ENCODE measurements around the gene B3GNT7. TPM values are rescaled to one million over a fixed set of nuclear protein-coding genes. Genes with fewer than 3 reads are reported as not detected.

B3GNT7 gene
- total RNA-seq, 2 experiments from 2014 or later = not detected

DNA sequence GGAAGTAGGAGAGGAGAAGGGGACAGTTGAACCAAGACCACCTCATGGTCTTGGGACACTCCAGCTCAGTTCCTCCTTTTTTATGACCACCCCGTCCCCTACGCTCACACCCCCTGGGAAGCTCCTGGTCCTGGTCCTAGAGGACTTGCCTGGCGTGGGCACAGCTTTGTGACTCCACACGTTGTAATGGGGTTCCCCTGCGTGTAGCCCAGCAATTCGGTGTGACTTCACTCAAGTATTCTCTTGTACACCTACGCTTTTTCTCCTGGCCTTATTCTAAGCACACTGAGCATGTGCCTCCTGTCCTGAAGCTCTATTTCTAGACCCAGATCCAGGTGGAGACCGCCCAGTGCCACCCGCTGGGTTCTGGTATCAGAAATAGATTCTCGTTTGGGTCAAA, 36.1 kb upstream of the B3GNT7 start:
- H3K27ac Mint-ChIP-seq = no peak overlapping the region
- H3K4me3 Mint-ChIP-seq = no peak overlapping the region
- peaks cover 15% of the 10 kb centered on the region for H3K4me1 Mint-ChIP-seq
- no peaks in the 10 kb centered on the region for H3K9me3 Mint-ChIP-seq
- DNase-seq = no peak
- CTCF ChIA-PET = interaction anchor here (1.3 kb wide), 1 partner anchor 24 kb away, joined by 3 read pairs; no protein-coding TSS in a partner anchor
- POLR2A ChIA-PET = no interaction called here
- no peaks in the 10 kb centered on the region for H3K27me3 Mint-ChIP-seq
- H3K36me3 Mint-ChIP-seq (ENCODE audit: low read depth) = no peaks in the 10 kb centered on the region

DNA sequence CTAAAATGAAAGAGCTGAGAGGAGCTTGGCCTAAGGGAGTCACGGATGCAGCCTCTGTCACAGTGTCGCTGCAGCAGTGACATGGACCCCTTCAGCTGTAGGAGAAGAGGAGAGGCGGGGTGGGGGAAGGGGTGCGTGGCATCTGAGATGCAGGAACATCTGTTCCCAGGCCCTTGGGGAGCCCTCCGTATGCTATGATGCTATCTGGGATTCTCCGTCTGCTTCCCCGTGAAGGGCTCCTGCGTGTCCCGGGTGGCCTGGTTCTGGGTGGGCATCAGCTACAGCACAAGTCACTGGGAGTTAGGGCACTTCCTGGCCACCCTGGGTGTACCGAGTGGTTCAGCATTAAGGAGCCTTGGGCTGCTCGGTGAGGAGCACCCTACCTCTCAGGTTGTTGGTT, 35.6 kb upstream of the B3GNT7 start:
- Mint-ChIP-seq H3K9me3 (no peaks in the 10 kb centered on the region), H3K27me3 (no peaks in the 10 kb centered on the region), H3K4me1 (peaks cover 15% of the 10 kb centered on the region), H3K36me3 (ENCODE audit: low read depth) (no peaks in the 10 kb centered on the region), H3K27ac (no peak overlapping the region), H3K4me3 (no peak overlapping the region)
- CTCF ChIA-PET = interaction anchor here (1.3 kb wide), 1 partner anchor 24 kb away, joined by 3 read pairs; no protein-coding TSS in a partner anchor
- POLR2A ChIA-PET = no interaction called here
- DNase-seq = no peak

DNA sequence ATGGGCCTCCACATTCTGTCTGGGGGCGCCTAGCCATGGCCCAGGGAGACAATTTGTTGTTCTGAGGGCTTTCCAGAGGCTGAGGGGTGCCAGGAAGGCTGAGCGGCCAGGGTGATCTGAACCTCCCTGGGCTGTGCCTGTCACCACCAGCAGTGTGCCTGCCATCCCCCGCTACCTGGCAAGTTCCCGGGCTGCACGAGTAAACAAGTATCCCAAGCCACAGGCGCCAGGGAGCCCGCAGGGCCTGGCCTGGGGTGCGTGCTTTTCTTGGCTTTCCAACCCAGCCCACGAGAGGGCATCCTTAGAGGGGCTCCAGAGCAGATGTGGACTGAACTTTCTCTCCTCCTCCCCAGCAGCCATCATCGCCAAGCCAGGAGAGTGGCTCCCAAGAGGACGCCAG, 35.1 kb upstream of the B3GNT7 start:
- Mint-ChIP-seq H3K4me3 (no peak overlapping the region), H3K9me3 (no peaks in the 10 kb centered on the region), H3K27me3 (no peaks in the 10 kb centered on the region), H3K4me1 (peaks cover 15% of the 10 kb centered on the region), H3K27ac (no peak overlapping the region), H3K36me3 (ENCODE audit: low read depth) (no peaks in the 10 kb centered on the region)
- no peak for DNase-seq
- POLR2A ChIA-PET = no interaction called here
- CTCF ChIA-PET = no interaction called here

DNA sequence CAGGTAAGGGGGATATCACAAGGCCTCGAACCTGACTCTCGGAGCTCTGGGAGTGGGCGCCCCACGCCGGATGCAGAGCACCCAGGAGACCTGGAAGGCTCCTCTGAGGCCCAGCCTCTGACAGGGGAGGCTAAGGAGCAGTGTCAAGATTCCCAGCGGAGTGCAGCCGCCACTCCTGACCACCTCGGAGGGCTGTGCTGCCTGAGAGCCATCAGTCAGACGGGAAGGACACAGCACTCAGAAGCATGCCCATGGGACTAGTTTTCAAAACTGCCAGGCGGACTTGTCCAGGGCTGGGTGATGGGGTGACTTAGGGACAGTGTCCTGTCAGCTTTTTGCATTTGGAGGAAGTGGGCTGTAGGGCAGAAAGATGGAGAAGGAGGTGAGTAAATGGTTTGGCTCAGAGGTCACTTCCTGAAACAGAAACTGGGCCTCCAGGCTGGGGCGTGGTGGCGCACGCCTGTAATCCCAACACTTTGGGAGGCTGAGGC, 34.6 kb upstream of the B3GNT7 start:
- Mint-ChIP-seq H3K36me3 (ENCODE audit: low read depth) (no peaks in the 10 kb centered on the region), H3K27me3 (no peaks in the 10 kb centered on the region), H3K9me3 (no peaks in the 10 kb centered on the region), H3K4me1 (peaks cover 15% of the 10 kb centered on the region), H3K27ac (no peak overlapping the region), H3K4me3 (no peak overlapping the region)
- no peak for DNase-seq
- POLR2A ChIA-PET = no interaction called here
- CTCF ChIA-PET = interaction anchor here (1.7 kb wide), 1 partner anchor 11 kb away, joined by 4 read pairs; no protein-coding TSS in a partner anchor

- no peaks in the 10 kb centered on the region for H3K27me3 Mint-ChIP-seq
- H3K4me1 Mint-ChIP-seq = peaks cover 15% of the 10 kb centered on the region
- no peak overlapping the region for H3K4me3 Mint-ChIP-seq
- CTCF ChIA-PET = interaction anchor here (0.6 to 2.1 kb wide), 4 partner anchors 10 to 51 kb away, joined by 4 to 7 read pairs (median 4); no protein-coding TSS in a partner anchor
- H3K36me3 Mint-ChIP-seq (ENCODE audit: low read depth) = no peaks in the 10 kb centered on the region
- POLR2A ChIA-PET = no interaction called here
- H3K9me3 Mint-ChIP-seq = no peaks in the 10 kb centered on the region
- DNase-seq = peak; percentile 20
- H3K27ac Mint-ChIP-seq = peak overlapping the region; percentile 73
Observed at GRCh38 chr2:231361701-231362554, 33.6 kb upstream of the B3GNT7 start.

DNA sequence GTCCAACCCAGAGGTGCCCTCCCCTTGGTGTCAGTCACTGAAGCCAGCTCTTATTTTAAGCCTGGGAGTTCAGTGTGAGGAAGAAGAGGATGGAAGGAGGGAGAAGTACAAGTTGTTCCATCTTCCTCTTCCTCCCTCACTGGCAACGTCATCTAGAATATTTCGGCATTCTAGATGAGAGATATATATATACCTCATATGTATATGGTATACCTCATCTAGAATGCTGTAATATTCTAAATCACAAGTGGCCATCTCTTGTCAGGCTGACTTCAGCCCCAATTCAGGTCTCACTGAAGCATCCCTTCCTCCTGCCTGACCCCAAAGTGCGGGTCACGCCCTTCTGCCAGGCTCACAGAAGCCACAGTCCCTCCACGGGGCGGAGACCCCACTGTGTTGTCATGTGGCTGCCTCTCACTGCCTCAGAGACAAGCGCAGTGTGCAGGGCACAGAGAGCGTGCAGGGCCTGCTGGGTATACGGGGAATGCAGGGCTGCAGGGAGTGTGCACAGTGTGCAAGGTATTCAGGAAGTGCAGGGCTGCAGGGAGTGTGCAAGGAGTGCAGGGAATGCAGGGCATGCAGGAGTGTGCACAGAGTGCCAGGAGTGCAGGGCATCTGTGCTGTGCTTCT, 32.8 kb upstream of the B3GNT7 start:
- H3K4me3 Mint-ChIP-seq = no peak overlapping the region
- POLR2A ChIA-PET = no interaction called here

GRCh38 chr2:231364061-231364460, 31.4 kb upstream of the B3GNT7 start:
- H3K9me3 Mint-ChIP-seq = no peaks in the 10 kb centered on the region
- H3K4me3 Mint-ChIP-seq = no peak overlapping the region
- no peaks in the 10 kb centered on the region for H3K27me3 Mint-ChIP-seq
- DNase-seq = no peak
- CTCF ChIA-PET = no interaction called here
- POLR2A ChIA-PET = no interaction called here
- H3K27ac Mint-ChIP-seq = no peak overlapping the region
- no peaks in the 10 kb centered on the region for H3K36me3 Mint-ChIP-seq (ENCODE audit: low read depth)
- H3K4me1 Mint-ChIP-seq = peaks cover 15% of the 10 kb centered on the region

More for the DNA sequence above, 32.8 kb upstream of the B3GNT7 start:
- Mint-ChIP-seq H3K27ac (peak overlapping the region; percentile 73), H3K4me1 (peaks cover 15% of the 10 kb centered on the region), H3K36me3 (ENCODE audit: low read depth) (no peaks in the 10 kb centered on the region), H3K27me3 (no peaks in the 10 kb centered on the region), H3K9me3 (no peaks in the 10 kb centered on the region)
- CTCF ChIA-PET = interaction anchor here (1.2 to 2.1 kb wide), 3 partner anchors 9 to 20 kb away, joined by 4 to 7 read pairs (median 4); no protein-coding TSS in a partner anchor
- DNase-seq = no peak

DNA sequence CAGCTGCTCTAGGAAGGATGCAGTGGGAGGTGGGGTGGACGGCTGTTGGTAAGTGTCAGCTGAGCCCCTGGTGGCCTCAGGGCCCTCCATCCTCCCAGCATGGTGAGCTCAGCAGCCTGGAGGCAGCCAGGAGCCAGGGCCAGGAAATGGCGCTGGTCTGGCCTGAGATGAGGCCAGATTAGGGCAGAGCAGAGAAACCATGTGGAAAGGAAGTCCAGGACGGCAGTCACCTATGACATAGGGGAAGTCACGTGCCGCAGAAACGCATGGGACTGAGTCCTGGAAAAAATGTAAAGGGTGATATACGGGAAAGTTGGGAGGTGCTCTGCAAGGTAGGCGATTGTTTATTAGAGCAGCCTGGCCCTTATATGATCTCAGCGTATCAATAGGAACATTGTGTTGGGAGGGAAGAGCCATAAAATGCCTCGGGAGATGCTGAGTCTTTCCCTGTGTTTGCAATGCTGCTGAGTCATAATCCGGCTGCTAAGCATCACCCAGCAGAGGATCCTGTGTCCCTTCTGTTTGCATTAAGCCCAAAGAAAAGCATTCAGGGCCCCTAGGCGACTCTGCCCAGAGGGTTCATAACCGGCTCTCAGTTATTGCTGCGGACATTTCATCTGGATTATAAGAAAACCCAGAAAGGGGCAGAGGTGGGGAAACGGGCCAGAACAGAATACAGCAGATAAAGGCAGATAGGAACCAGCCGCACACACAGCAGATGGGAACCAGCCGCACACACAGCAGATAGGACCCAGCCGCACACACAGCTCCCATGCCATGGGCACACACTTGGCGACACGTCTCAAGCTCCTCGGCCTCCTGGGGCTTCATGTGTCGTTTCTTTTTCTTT, 30.3 kb upstream of the B3GNT7 start:
- H3K27me3 Mint-ChIP-seq = no peaks in the 10 kb centered on the region
- H3K4me3 Mint-ChIP-seq = no peak overlapping the region
- H3K27ac Mint-ChIP-seq = peak overlapping the region; percentile 50
- H3K36me3 Mint-ChIP-seq (ENCODE audit: low read depth) = no peaks in the 10 kb centered on the region
- H3K4me1 Mint-ChIP-seq = peaks cover 15% of the 10 kb centered on the region
- H3K9me3 Mint-ChIP-seq = no peaks in the 10 kb centered on the region
- ChIA-PET CTCF (no interaction called here), POLR2A (no interaction called here)
- no peak for DNase-seq

GRCh38 chr2:231367178-231367577, 28.3 kb upstream of the B3GNT7 start:
- H3K36me3 Mint-ChIP-seq (ENCODE audit: low read depth) = no peaks in the 10 kb centered on the region
- H3K27me3 Mint-ChIP-seq = no peaks in the 10 kb centered on the region
- no peak for DNase-seq
- POLR2A ChIA-PET = no interaction called here
- CTCF ChIA-PET = no interaction called here
- peaks cover 8% of the 10 kb centered on the region for H3K4me1 Mint-ChIP-seq
- no peak overlapping the region for H3K4me3 Mint-ChIP-seq
- H3K9me3 Mint-ChIP-seq = no peaks in the 10 kb centered on the region
- no peak overlapping the region for H3K27ac Mint-ChIP-seq

DNA sequence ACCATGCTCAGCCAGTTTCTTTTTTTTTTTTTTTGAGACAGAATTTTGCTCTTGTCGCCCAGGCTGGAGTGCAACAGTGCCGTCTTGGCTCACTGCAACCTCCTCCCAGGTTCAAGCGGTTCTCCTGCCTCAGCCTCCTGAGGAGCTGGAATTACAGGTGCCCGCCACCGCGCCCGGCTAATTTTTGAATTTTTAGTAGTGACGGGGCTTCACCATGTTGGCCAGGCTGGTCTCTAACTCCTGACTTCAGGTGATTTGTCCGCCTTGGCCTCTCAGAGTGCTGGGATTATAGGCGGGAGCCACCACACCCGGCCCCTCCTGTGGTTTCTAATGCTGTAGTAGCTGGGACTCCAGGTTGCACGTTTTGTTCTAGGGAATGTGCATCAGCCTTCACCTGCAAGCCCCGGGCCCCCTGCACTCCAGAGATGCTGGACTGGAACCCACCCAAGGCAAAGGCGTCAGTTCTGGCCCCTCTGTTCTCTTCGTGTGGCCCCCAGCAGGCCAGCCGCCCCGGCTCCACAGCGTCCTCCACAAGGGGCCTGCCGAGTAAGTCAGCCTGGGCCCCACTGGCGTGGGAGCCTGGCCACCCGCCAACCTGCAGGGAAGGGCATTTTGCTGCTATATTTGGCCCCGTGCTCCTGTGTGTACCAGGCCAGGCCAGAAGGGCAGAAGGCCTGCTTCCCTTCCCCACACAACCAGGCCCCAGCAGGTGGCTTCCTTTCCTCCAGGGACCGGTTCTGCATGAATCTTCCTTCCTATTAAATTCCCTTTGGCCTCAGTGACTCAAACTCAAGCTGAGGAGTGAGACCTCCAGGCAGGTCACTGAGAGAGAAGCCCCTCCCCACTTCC, 25.7 kb upstream of the B3GNT7 start:
- H3K27me3 Mint-ChIP-seq = no peaks in the 10 kb centered on the region
- no peaks in the 10 kb centered on the region for H3K9me3 Mint-ChIP-seq
- ChIA-PET POLR2A (interaction anchor here (0.6 kb wide), 1 partner anchor 1139 kb away, joined by 5 read pairs; no protein-coding TSS in a partner anchor), CTCF (no interaction called here)
- no peak overlapping the region for H3K4me3 Mint-ChIP-seq
- no peaks in the 10 kb centered on the region for H3K4me1 Mint-ChIP-seq
- no peaks in the 10 kb centered on the region for H3K36me3 Mint-ChIP-seq (ENCODE audit: low read depth)
- no peak overlapping the region for H3K27ac Mint-ChIP-seq
- no peak for DNase-seq

GRCh38 chr2:231370429-231370748, 25.1 kb upstream of the B3GNT7 start:
- H3K36me3 Mint-ChIP-seq (ENCODE audit: low read depth) = no peaks in the 10 kb centered on the region
- no peaks in the 10 kb centered on the region for H3K27me3 Mint-ChIP-seq
- no peak for DNase-seq
- ChIA-PET POLR2A (interaction anchor here (0.6 kb wide), 1 partner anchor 1138 kb away, joined by 5 read pairs; no protein-coding TSS in a partner anchor), CTCF (no interaction called here)
- no peak overlapping the region for H3K27ac Mint-ChIP-seq
- H3K9me3 Mint-ChIP-seq = no peaks in the 10 kb centered on the region
- H3K4me1 Mint-ChIP-seq = no peaks in the 10 kb centered on the region
- no peak overlapping the region for H3K4me3 Mint-ChIP-seq
